Measurements from ENCODE around the gene UBE2E2. TPM values are rescaled to one million over a fixed set of nuclear protein-coding genes. Genes with fewer than 3 reads are reported as not detected.
"Not testable (repeated sequence)": the region's sequence is repeated elsewhere in the genome, so short reads cannot be mapped to it uniquely, and the experiment has no call there.

The UBE2E2 gene
- total and polyA plus RNA-seq, 8 donors: 6.5 to 128 (median 18.9) TPM

DNA sequence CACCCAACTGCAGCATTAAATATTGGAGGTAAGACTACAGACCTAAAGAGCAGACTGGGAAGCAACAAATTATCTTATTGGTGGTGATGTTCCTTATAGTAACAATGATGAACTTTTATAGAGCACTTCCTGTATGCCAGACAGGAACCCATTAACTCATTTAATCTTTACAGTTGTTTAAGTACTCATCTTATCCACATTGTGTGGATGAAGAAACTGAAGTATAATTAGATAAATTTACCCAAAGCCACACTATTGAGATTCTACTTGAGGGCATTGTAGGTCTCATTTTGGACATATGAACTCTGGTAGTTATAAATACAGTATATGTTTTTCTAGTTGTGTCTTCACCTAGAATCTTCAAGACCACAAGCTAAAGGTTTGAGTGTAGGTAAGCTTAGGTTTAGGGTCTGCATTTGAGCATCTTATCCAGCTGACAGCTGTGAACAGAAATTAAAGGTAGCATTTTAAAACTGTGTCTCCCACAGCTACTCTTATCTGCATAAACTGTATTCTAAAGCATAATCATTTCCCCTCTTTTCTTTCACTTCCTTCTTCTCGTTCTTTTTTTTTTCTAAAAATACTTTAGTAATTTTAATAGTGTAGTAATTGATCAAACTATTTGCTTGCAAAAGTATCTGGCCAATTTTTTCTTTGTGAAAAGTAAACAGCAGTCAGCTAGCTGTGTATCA is 138.2 kb downstream of the UBE2E2 start:
- peaks cover 0 to 13% (median 4%) of the 10 kb centered on the region in 4 donors for H3K4me1 ChIP-seq
- no peak for DNase-seq
- H3K4me3 ChIP-seq: no peak overlapping the region
- H3K36me3 ChIP-seq: no peaks in the 10 kb centered on the region
- H3K27ac ChIP-seq: no peak overlapping the region
- WGBS, 5 donors: 3 to 22% (median 8%) methylated on average over 1 of the region's 1 CpG
- H3K27me3 ChIP-seq: no peaks in the 10 kb centered on the region
- intact Hi-C loops (cut with DNase I; ENCODE audit: low total_unique reads): no loop called here
- H3K9me3 ChIP-seq: no peaks in the 10 kb centered on the region
- no peak for TF ChIP-seq EP300 (IDR thresholded peaks at IDR 0.05)
- TF ChIP-seq, protein P1, sequence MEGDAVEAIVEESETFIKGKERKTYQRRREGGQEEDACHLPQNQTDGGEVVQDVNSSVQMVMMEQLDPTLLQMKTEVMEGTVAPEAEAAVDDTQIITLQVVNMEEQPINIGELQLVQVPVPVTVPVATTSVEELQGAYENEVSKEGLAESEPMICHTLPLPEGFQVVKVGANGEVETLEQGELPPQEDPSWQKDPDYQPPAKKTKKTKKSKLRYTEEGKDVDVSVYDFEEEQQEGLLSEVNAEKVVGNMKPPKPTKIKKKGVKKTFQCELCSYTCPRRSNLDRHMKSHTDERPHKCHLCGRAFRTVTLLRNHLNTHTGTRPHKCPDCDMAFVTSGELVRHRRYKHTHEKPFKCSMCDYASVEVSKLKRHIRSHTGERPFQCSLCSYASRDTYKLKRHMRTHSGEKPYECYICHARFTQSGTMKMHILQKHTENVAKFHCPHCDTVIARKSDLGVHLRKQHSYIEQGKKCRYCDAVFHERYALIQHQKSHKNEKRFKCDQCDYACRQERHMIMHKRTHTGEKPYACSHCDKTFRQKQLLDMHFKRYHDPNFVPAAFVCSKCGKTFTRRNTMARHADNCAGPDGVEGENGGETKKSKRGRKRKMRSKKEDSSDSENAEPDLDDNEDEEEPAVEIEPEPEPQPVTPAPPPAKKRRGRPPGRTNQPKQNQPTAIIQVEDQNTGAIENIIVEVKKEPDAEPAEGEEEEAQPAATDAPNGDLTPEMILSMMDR (IDR thresholded peaks at IDR 0.05): no peak
- no peak for TF ChIP-seq POLR2A (IDR thresholded peaks at IDR 0.05)
- no peak for TF ChIP-seq POLR2AphosphoS5 (IDR thresholded peaks at IDR 0.05)

DNA sequence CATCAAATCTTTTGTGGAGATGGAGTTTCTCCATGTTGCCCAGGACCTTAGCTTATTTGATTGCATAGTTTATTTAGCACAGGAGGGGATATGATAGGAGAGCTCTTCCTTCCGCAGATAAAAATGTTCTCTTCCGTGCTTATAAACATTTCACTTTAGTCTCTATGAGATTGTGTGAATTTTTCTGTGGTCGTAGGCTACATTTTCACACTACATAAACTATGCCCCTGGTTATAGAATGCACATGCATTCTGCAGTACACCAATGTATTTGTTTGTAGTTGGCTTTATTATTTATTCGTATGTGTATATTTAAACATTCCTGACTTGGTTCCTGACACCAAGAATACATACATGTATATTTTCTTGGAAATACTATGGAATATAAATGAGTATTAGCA is 139.2 kb downstream of the UBE2E2 start:
- WGBS, 5 donors: 84 to 87% (median 85%) methylated on average over 4 of the region's 4 CpGs
- no peak for DNase-seq
- Histone ChIP-seq H3K4me3 (no peak overlapping the region), H3K27me3 (no peaks in the 10 kb centered on the region), H3K36me3 (no peaks in the 10 kb centered on the region), H3K4me1 (peaks cover 0 to 13% (median 4%) of the 10 kb centered on the region in 4 donors), H3K27ac (no peak overlapping the region), H3K9me3 (no peaks in the 10 kb centered on the region)
- no peak for TF ChIP-seq POLR2A (IDR thresholded peaks at IDR 0.05)
- intact Hi-C loops (cut with DNase I; ENCODE audit: low total_unique reads): no loop called here

DNA sequence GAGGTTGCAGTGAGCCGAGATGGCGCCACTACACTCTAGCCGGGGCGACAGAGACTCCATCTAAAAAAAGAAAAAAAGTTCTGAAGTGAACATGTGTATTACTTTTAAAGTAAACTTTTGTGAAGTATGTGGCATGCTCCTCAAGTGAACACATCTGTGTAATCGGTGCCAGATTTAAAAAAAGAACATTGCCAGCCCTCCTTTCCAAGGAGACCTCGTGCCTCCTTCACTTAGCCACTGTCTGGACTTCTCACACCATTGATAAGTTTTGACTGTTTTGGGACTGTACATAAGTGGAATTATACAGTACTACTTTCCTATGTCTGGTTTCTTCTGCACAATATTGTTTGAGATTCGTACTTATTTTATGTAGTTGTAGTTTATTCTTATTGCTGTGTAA is 140.4 kb downstream of the UBE2E2 start:
- H3K27ac ChIP-seq: no peak overlapping the region
- intact Hi-C loops (cut with DNase I; ENCODE audit: low total_unique reads): no loop called here
- DNase-seq: no peak
- no peak for TF ChIP-seq EP300 (IDR thresholded peaks at IDR 0.05)
- TF ChIP-seq POLR2AphosphoS5 (IDR thresholded peaks at IDR 0.05): no peak
- TF ChIP-seq, protein P1 (IDR thresholded peaks at IDR 0.05): no peak
- no peak for TF ChIP-seq POLR2A (IDR thresholded peaks at IDR 0.05)
- WGBS, 5 donors: 88 to 97% (median 93%) methylated on average over 7 of the region's 7 CpGs
- no peaks in the 10 kb centered on the region for H3K36me3 ChIP-seq
- peaks cover 0 to 13% (median 4%) of the 10 kb centered on the region in 4 donors for H3K4me1 ChIP-seq
- H3K9me3 ChIP-seq: no peaks in the 10 kb centered on the region
- H3K4me3 ChIP-seq: no peak overlapping the region
- no peaks in the 10 kb centered on the region for H3K27me3 ChIP-seq

DNA sequence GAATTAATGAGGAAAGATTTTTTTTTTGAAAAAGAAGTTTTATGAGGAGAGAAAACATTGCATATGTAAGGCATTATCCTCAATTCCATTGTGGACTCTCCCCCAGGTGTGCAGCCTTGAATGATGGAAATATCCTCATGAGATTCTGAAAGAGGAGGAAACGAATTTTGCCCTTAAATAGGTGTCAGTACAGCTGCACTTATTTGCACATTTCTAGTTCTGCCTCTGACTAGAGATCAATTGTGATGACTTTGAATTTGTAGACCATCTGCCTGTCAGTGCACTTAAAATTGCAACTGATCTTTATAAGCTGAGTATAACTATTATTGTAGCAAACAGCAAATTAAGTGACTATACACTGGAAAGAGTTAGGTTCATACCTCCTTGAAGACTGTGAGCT is 141.8 kb downstream of the UBE2E2 start:
- no peaks in the 10 kb centered on the region for H3K27me3 ChIP-seq
- no peak overlapping the region for H3K27ac ChIP-seq
- H3K36me3 ChIP-seq: no peaks in the 10 kb centered on the region
- H3K9me3 ChIP-seq: no peaks in the 10 kb centered on the region
- no peak for TF ChIP-seq POLR2AphosphoS5 (IDR thresholded peaks at IDR 0.05)
- TF ChIP-seq EP300 (IDR thresholded peaks at IDR 0.05): no peak
- TF ChIP-seq POLR2A (IDR thresholded peaks at IDR 0.05): no peak
- TF ChIP-seq, protein P1 (IDR thresholded peaks at IDR 0.05): no peak
- peaks cover 0 to 13% (median 4%) of the 10 kb centered on the region in 4 donors for H3K4me1 ChIP-seq
- no peak for DNase-seq
- WGBS, 5 donors: 55 to 63% (median 58%) methylated on average over 1 of the region's 1 CpG
- H3K4me3 ChIP-seq: no peak overlapping the region
- intact Hi-C loops (cut with DNase I; ENCODE audit: low total_unique reads): no loop called here

DNA sequence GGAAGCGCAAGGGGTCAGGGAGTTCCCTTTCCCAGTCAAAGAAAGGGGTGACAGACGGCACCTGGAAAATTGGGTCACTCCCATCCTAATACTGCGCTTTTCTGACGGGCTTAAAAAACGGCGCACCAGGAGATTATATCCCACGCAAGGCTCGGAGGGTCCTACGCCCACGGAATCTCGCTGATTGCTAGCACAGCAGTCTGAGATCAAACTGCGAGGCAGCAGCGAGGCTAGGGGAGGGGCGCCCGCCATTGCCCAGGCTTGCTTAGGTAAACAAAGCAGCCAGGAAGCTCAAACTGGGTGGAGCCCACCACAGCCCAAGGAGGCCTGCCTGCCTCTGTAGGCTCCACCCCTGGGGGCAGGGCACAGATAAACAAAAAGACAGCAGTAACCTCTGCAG is 146.3 kb downstream of the UBE2E2 start:
- intact Hi-C loops (cut with DNase I; ENCODE audit: low total_unique reads): not testable (repeated sequence)

More for the DNA sequence above, 146.3 kb downstream of the UBE2E2 start:
- not testable (repeated sequence) for H3K9me3 ChIP-seq, H3K4me1 ChIP-seq, H3K4me3 ChIP-seq, H3K27me3 ChIP-seq, DNase-seq, H3K36me3 ChIP-seq, H3K27ac ChIP-seq
- WGBS, 5 donors: 97 to 98% (median 98%) methylated on average over 10 to 15 of the region's 15 CpGs

Data from stomach (tissue), 9 donors.